Neural progenitor cell (in vitro differentiated cells): ENCODE results near the gene DPRX. TPM values are rescaled to one million over a fixed set of nuclear protein-coding genes. Genes with fewer than 3 reads are reported as not detected.

Experiments
- DNase-seq: peaks from one replicate; pipeline ENCODE4 v3.0.0-alpha.2; 2016; ENCODE audit warnings: low spot score
- H2AFZ ChIP-seq: fragments of 200-600 bp; sonication (generic); replicated peaks from 2 replicates; pipeline ENCODE4 v1.6.1; 2016; ENCODE audit warnings: antibody characterized with exemption
- H3F3A ChIP-seq: fragments of 200-600 bp; sonication (generic); 2 replicates; pipeline ENCODE4 v1.6.1; 2016; ENCODE audit warnings: antibody characterized with exemption, low read depth
- H3K27ac ChIP-seq: fragments of 200-600 bp; sonication (generic); 2 replicates; pipeline ENCODE4 v1.5.1; 2016; ENCODE audit warnings: mild to moderate bottlenecking
- H3K27me3 ChIP-seq: fragments of 200-600 bp; sonication (generic); 2 replicates; pipeline ENCODE4 v1.6.1; 2016; ENCODE audit warnings: mild to moderate bottlenecking, moderate library complexity
- H3K36me3 ChIP-seq: fragments of 200-600 bp; sonication (generic); 2 replicates; pipeline ENCODE4 v1.5.1; 2016
- H3K4me1 ChIP-seq: fragments of 200-600 bp; sonication (generic); 2 replicates; pipeline ENCODE4 v1.6.1; 2016; ENCODE audit warnings: mixed run types
- H3K4me2 ChIP-seq: fragments of 200-600 bp; sonication (generic); 2 replicates; pipeline ENCODE4 v1.6.1; 2016
- H3K4me3 ChIP-seq: fragments of 200-600 bp; sonication (generic); 2 replicates; pipeline ENCODE4 v1.5.1; 2016
- H3K79me2 ChIP-seq: fragments of 200-600 bp; sonication (generic); 2 replicates; pipeline ENCODE4 v1.6.1; 2016; ENCODE audit warnings: low read depth
- H3K9ac ChIP-seq: fragments of 200-600 bp; sonication (generic); 2 replicates; pipeline ENCODE4 v1.6.1; 2016
- H3K9me3 ChIP-seq: fragments of 200-600 bp; sonication (generic); 2 replicates; pipeline ENCODE4 v1.5.1; 2016; ENCODE audit warnings: low read depth
- H4K20me1 ChIP-seq: fragments of 200-600 bp; sonication (generic); 2 replicates; pipeline ENCODE4 v1.6.1; 2016; ENCODE audit warnings: low read depth
- H3K27ac Mint-ChIP-seq: 3 replicates; pipeline ENCODE4 v1.8.0; 2021; ENCODE audit warnings: mixed read lengths
- H3K27me3 Mint-ChIP-seq: 2 replicates; pipeline ENCODE4 v1.8.0; 2022; ENCODE audit warnings: low read depth, mild to moderate bottlenecking, inconsistent platforms, moderate library complexity, mixed read lengths; ENCODE audit not compliant: insufficient read depth
- H3K36me3 Mint-ChIP-seq: 3 replicates; pipeline ENCODE4 v1.8.0; 2021; ENCODE audit warnings: mixed read lengths
- H3K4me1 Mint-ChIP-seq: 3 replicates; pipeline ENCODE4 v1.8.0; 2021; ENCODE audit warnings: mixed read lengths
- H3K4me3 Mint-ChIP-seq: 3 replicates; pipeline ENCODE4 v1.8.0; 2021; ENCODE audit warnings: mild to moderate bottlenecking, moderate library complexity, mixed read lengths
- H3K9me3 Mint-ChIP-seq: 3 replicates; pipeline ENCODE4 v1.8.0; 2020; ENCODE audit warnings: mixed read lengths
- CTCF ChIP-seq: fragments of 200-600 bp; sonication (generic); IDR thresholded peaks from 2 replicates; pipeline ENCODE4 v1.5.1; 2017; ENCODE audit warnings: antibody characterized with exemption, mild to moderate bottlenecking
- EZH2 ChIP-seq: fragments of 200-600 bp; sonication (generic); IDR thresholded peaks from 2 replicates; pipeline ENCODE4 v1.6.1; 2017; ENCODE audit warnings: antibody characterized with exemption, mild to moderate bottlenecking, moderate library complexity
- EZH2phosphoT487 ChIP-seq: fragments of 200-600 bp; sonication (generic); IDR thresholded peaks from 2 replicates; pipeline ENCODE4 v1.6.1; 2017; ENCODE audit warnings: antibody characterized with exemption
- total RNA-seq: library from RNA; depleted of rRNA; stranded (reverse); fragments of >200 nt; gene quantifications from 2 replicates; pipeline ENCODE4 v1.2.3, GENCODE V29; 2015; ENCODE audit warnings: low replicate concordance

Gene DPRX
- total RNA-seq, 1 donor from 2014 or later = not detected

GRCh38 chr19:53597023-53597422, 34.8 kb upstream of the DPRX start:
- Histone ChIP-seq H2AFZ (no peak overlapping the region), H3K4me1 (peaks cover 8% of the 10 kb centered on the region), H3K9ac (no peak overlapping the region), H3F3A (peaks cover 22% of the 10 kb centered on the region), H4K20me1 (no peaks in the 10 kb centered on the region), H3K36me3 (no peaks in the 10 kb centered on the region), H3K4me3 (no peak overlapping the region), H3K27me3 (no peaks in the 10 kb centered on the region), H3K27ac (no peak overlapping the region), H3K4me2 (no peak overlapping the region), H3K79me2 (no peaks in the 10 kb centered on the region), H3K9me3 (no peaks in the 10 kb centered on the region)
- H3K4me1 Mint-ChIP-seq = no peaks in the 10 kb centered on the region
- H3K27me3 Mint-ChIP-seq = peaks cover 10% of the 10 kb centered on the region
- DNase-seq = no peak
- H3K27ac Mint-ChIP-seq = no peak overlapping the region
- no peak overlapping the region for H3K4me3 Mint-ChIP-seq
- no peaks in the 10 kb centered on the region for H3K9me3 Mint-ChIP-seq
- no peaks in the 10 kb centered on the region for H3K36me3 Mint-ChIP-seq
- TF ChIP-seq EZH2phosphoT487 (no peak), EZH2 (no peak), CTCF (no peak)

- H3K27me3 ChIP-seq = no peaks in the 10 kb centered on the region
- H3K27ac ChIP-seq = no peak overlapping the region
- H3K79me2 ChIP-seq = no peaks in the 10 kb centered on the region
- H2AFZ ChIP-seq = no peak overlapping the region
- H3F3A ChIP-seq = peaks cover 22% of the 10 kb centered on the region
- no peak for TF ChIP-seq CTCF
- TF ChIP-seq EZH2 = no peak
- TF ChIP-seq EZH2phosphoT487 = no peak
- H3K9me3 Mint-ChIP-seq = no peaks in the 10 kb centered on the region
- H3K4me1 ChIP-seq = peaks cover 8% of the 10 kb centered on the region
- no peak overlapping the region for H3K4me3 ChIP-seq
- no peaks in the 10 kb centered on the region for H3K36me3 ChIP-seq
- no peak overlapping the region for H3K27ac Mint-ChIP-seq
- no peaks in the 10 kb centered on the region for H4K20me1 ChIP-seq
- H3K4me2 ChIP-seq = no peak overlapping the region
- H3K4me3 Mint-ChIP-seq = no peak overlapping the region
- H3K4me1 Mint-ChIP-seq = no peaks in the 10 kb centered on the region
- peaks cover 10% of the 10 kb centered on the region for H3K27me3 Mint-ChIP-seq
- no peaks in the 10 kb centered on the region for H3K9me3 ChIP-seq
- DNase-seq = no peak
- H3K9ac ChIP-seq = no peak overlapping the region
- H3K36me3 Mint-ChIP-seq = no peaks in the 10 kb centered on the region
Observed at GRCh38 chr19:53598361-53598760, 33.4 kb upstream of the DPRX start.

- no peaks in the 10 kb centered on the region for H3K36me3 Mint-ChIP-seq
Observed at GRCh38 chr19:53600217-53600616, 31.6 kb upstream of the DPRX start.

More at GRCh38 chr19:53600217-53600616, 31.6 kb upstream of the DPRX start:
- Mint-ChIP-seq H3K4me3 (no peak overlapping the region), H3K27me3 (peaks cover 8% of the 10 kb centered on the region), H3K9me3 (peaks cover 5% of the 10 kb centered on the region), H3K4me1 (no peaks in the 10 kb centered on the region), H3K27ac (no peak overlapping the region)
- H3K36me3 ChIP-seq = no peaks in the 10 kb centered on the region
- no peak for DNase-seq
- H3K4me3 ChIP-seq = no peak overlapping the region
- H4K20me1 ChIP-seq = no peaks in the 10 kb centered on the region
- H3K9me3 ChIP-seq = no peaks in the 10 kb centered on the region
- H3F3A ChIP-seq = peaks cover 10% of the 10 kb centered on the region
- no peak for TF ChIP-seq CTCF
- TF ChIP-seq EZH2phosphoT487 = no peak
- TF ChIP-seq EZH2 = no peak
- H3K4me2 ChIP-seq = no peak overlapping the region
- peaks cover 4% of the 10 kb centered on the region for H3K4me1 ChIP-seq
- H3K27ac ChIP-seq = no peak overlapping the region
- H3K27me3 ChIP-seq = no peaks in the 10 kb centered on the region
- H3K9ac ChIP-seq = no peak overlapping the region
- no peaks in the 10 kb centered on the region for H3K79me2 ChIP-seq
- no peak overlapping the region for H2AFZ ChIP-seq
